HG03432 (cell line): ENCODE measurements around the gene CHIC2.

ENCODE experiments used
- ATAC-seq: cut with Tn5 transposase; IDR thresholded peaks from one replicate; pipeline ENCODE4 v1.9.1; 2021; ENCODE audit warnings: mild to moderate bottlenecking, moderate library complexity; ENCODE audit not compliant: unreplicated experiment

CHIC2 gene

DNA sequence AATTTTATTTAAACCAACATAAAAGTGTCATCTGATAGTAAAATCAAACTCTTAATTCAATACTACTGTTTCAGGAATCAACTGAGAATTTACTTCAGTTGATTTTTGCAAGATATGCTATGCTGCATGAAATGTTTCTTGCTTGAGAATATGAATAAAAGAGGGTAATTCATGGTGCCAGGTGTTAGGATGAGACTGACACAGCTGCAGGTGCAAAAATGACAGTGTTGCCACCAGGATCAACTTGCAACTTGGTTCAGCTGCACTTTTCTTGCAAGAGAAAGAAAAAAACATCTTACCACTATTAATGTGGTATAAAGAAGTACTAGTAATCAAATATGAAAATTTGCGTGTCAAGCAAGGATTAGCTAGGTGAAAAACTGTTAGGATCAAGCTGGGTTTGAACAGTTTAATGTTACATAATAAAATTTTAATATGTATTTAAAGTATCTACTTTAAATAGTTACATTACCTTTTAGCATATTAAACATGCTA lies 49.7 kb downstream of the CHIC2 start:
- ATAC-seq, result no peak

DNA sequence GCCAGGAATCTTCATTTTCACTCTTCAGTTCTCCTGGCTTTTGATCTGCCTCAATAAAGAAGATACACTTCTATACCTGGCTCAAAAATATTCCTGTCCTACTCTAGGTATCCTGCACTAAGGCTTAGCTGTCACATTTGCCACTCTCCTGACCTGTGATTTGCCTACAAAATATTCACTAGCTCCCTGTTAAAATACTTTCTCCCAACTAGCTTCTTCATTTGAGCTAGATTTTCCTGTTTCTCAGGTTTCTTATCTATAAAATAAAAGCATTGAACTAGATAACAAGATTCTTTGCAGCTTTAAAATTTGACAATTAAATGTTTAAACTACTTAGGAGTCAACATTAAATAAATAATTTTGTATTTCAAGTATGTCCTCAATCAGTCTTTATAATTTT lies 53.2 kb downstream of the CHIC2 start:
- ATAC-seq, result no peak

DNA sequence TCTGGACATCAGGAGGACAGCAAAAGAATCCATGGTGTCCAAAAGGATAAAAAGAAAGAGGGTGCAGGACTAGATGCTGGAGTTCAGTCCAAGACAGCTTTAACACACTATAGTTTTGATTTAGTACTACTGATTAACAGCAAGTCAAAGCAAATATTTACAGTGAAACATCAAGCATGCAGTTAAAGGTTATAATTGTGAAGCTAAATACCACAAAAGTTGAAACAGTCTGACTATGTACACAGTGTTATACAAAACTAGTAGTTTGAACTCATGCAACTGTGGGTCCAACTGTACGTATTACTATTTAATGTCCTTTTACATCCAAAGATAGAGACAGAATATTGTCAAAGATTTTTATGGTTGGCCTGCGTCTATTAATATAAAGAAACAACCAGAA lies 57.6 kb downstream of the CHIC2 start:
- no peak for ATAC-seq

DNA sequence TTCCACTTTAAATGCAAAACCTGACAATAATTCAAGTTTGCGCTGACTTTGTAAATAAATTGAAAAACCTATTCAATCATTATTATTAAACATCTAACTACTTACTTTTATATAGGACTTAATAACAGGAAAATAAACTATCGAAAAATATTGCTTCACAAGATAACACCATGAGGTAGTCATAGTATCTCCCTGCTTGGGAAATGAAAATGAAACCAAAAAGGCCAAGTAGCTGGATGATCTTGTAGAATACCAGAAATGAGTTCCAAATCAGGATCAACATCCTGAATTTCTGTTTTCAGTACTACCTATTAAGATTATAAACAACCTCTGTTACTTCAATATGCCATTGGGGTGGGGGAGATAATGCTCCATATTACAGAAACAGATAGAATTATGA lies 58.9 kb downstream of the CHIC2 start:
- ATAC-seq, result peak; percentile 39

DNA sequence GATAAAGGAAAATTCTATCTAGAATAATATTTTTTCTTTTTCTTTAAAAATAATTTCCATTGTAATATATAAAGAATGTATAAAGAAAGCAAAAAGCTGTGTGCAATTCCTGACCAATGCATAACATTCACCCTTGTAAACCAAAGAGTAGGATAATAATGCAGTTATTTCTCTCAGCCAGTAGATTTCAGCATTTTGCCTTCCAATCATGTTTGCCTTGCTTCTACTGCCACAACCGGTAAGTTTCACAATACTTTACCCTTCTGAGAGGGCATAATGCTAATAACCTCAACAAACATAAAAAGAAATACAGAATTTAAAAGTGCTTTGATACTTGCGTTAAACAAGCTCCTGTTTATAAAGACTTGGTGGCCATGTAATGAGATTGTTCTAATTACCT lies 59.9 kb downstream of the CHIC2 start:
- no peak for ATAC-seq

DNA sequence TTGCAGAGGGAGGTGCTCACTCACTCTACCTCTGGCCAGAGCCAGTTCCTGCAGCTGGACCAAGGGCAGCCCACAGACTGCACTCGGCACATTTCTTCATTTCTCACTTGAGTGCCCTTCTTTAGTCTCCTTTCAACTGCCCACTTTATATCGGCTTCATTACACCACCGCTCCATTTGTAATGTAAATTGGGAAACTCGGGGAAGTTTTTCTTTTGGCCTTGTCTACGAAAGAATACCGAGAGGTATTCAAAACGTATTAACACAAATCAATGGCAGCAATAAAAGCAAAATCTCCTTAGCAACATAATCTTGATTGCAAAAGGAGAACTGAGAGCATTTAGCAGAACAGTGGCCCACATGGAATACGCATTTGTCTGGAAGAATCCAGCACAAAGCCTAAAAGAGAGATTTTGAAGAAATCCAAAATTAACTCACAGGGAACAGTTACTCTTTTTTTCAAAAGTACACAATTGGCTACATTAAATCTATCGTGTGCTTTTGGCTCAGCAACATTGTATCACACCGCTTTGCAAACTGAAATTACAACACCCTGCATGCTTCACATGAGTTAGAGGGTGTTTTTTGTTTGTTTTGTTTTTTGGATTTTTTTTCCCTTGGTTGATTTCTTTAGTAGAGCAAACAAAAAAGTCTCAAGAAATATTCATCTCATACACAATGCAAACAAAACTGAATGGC lies 62.6 kb downstream of the CHIC2 start:
- no peak for ATAC-seq

DNA sequence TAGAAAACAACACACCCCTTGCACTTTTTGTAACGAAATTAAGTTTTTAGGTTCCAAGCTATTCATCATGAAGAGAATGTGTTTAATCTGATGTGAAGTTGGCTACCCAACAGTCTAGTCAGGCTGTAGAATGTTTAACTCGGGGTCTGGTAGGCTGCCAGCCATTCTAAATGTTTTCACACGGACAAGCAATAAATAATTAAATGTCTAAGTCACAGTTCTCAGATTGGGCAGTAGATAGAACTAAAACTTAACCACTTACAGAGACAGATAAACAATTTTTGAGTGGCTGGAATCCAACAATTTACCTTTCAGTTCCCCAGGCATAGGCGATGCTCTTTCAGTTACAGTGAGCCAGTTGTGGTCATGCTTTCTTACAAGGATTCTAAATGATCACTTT lies 66.5 kb downstream of the CHIC2 start:
- ATAC-seq, result no peak

DNA sequence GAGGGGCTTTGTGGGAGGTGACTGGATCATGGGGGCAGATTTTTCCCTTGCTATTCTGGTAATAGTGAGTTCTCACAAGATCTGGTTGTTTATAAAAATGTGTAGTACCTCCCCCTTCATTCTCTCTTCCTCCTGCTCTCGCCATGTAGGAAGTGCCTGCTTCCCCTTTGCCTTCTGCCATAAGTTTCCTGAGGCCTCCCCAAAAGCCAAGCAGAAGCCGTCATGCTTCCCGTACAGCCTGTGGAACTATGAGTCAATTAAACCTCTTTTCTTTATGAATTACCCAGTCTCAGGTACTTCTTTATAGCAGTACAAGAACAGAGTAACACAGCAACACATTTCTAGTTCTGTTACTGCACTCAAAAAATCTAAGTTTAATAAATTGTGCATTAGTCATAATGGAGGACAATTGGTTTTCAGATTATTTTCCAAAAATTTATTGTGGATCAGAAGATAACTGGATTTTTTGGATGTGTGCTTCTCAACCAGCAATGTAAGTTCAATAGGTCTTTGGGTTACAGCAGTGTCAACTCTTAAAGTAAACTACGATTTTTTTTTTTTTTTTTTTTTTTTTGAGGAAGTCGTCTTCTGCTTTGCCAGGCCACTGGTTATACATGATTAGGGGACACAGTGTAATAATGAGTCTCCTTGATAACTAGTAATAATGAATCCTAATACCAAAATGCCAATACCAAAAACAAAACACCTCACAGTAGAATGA lies 69.9 kb downstream of the CHIC2 start:
- no peak for ATAC-seq

DNA sequence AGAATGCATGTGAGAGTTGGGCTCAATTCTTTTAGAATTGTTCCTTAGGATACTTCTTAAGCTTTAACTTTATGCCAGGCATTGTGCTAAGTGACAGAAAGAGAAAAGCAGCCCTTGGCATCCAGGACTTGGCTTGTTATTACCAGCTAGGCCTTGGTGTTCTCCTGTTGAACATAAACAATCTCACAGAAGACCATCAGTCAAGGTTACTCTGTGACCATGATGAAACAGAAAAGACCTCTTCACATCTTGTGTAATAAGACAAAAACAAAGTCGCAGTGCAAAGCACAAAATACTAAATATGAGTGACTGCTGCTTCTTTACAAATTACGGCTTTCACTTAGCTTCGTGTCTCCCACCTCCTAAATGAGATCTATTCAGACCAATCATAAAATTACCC lies 71.6 kb downstream of the CHIC2 start:
- no peak for ATAC-seq

DNA sequence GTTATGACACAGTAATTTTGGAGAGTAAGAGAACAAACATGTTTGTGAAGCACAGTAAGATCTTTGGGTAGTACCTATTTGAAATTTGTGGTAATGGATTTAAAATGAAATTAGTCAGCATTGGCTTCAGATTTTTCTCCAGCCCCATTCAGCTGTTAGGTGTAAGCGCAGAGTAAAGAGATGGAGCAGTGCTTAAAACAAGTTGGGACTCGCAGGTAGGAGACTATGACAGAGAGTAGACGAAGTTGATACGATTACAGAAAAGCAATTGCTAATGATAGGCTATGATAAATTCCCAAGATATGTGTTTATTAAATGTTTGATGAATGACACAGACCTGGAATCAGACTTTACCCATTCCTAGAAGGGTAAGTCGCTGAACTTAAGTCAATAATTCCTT lies 72.6 kb downstream of the CHIC2 start:
- ATAC-seq, result no peak

DNA sequence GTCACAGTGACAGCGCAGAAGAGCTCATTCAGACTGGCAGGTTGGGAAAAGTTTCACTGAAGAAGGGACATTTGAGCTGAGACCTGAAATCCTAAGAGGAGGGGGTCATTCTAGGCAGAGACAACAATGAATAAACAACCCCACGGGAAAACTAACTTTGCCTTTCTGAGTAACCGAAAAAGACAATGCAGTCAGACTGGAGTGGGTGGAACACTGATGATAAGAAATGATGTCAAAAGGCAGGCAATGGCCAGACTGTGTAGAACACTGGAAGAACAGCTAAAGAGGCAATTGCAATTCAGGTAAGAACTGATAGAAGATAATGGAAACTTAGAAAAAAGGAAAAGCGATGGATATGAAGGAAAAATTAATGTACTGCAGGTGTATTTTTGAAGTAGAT lies 73.8 kb downstream of the CHIC2 start:
- ATAC-seq, result no peak

DNA sequence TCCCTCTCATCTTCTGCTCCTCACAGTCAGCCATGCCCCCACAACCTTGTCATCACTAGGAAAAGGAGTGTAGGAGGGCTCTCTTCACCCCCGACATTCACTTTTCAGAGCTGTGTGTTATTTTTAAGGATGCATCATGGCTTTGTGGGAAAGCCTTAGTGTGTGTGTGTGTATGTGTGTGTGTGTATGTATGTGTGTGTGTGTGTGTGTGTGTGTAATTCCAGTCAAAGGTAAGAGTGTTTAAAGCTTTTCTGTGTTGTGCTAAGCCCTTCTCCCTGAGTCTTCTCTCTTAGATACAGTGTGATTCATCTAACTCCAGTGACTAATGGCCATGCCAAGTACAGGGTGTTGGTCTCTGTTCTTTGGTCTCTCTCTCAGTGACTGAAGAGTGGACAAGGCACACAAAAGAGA lies 76.6 kb downstream of the CHIC2 start:
- no peak for ATAC-seq

DNA sequence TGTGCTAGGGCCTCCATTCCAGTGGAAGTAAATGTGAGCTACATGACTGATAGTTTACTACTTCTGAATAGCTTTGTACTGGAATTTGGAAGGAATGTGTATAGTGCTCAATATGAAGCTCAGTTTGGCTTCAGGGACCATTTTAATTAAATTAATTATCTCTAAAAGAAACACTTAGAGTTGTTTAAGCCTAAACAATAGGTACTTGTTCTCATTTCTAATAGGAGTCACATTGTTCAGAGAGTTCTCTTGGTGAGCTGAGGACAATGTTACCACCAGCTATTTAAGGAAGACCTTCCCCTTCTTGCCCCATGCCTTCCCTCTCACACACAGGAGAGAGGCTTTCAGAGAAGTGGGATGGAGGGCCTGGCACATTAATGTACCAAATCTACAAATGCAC lies 78.3 kb downstream of the CHIC2 start:
- ATAC-seq, result no peak

DNA sequence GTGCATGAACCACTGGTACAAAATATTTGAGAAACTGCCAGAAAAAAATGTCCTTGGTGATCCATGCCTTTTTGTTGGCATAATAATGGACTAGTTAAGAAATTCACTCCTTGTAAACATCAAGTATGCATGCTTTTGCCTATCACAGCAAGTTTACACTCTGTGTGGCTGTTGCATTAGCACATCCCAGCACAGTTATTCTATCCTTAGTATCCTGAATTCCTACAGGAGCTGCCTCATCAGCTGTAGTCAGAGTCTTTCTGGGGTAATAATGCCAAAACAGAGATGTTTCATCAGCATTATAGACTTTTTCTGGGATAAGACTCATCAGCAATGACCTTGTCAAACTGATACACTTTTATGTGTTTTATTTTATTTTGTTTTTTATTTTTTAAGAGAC lies 82.8 kb downstream of the CHIC2 start:
- ATAC-seq, result no peak

DNA sequence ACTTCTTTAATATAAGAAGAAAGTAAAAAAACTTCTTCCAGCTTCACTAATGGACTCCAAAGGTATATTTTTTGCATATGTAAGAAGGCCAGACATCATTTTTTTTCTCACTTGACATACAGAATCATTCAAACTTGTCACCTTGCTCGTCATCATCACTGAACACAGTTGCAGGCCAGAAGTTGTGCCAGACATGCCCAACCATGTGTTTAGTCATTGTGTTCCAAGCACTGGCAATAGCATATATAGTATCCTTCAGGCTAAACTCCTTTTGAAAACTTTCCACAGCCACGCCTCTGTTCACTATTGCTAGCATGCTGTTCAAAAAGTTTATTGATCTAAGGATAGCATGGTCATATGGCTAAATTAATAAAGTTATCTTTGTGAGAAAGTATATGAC lies 83.3 kb downstream of the CHIC2 start:
- no peak for ATAC-seq

DNA sequence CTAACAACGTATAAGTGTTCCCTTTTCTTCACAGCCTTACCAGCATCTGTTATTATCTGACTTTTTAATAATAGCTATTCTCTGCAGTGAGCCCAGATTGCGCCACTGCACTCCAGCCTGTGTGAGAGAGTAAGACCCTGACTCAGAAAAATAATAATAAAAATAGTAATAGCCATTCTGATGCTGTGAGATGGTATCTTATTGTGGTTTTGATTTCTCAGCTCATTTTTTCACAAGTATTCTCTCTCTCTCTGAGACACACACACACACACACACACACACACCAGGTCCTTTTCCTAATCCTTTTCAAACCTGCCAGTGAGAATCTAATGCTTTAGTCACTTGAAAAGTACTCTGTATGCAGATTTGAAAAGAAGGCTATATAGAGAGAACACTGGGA lies 89.8 kb downstream of the CHIC2 start:
- ATAC-seq, result no peak

DNA sequence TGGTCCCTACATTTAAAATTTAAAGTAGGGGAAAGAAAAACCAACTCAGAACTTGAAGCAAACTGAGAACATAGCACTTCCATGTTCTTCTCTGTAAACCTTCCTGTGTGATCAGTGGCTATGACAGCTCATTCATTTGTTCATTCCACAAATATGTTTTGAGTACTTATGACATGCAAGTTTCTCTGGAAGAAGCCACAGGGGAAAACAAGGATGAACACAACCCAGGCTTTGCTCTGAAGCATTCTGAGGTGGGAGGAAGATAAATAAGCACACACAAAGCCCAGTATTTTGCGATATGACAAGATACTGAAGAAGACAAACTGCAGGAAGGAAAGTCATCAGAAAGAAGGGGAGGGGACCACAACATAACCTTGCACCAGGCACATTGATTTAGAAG lies 96.4 kb downstream of the CHIC2 start:
- no peak for ATAC-seq

DNA sequence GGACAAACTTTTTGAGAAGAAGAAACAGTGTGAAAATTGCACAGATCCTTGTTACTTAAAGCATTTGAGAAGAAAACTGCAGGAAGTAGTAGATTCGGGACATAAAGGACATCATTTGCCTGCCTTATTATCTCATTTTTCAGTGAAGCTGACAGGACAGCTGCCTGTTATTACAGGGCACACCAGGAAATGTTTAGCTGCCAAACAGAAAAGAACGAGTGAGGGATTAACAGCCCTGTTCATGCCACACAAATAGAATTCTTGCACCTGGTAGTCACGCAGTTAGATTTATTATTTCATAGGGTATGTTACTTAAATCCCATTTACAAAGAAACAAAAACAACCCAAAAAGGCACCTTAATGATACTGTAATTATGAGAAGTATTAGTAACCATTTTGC lies 100.6 kb downstream of the CHIC2 start:
- ATAC-seq, result no peak

DNA sequence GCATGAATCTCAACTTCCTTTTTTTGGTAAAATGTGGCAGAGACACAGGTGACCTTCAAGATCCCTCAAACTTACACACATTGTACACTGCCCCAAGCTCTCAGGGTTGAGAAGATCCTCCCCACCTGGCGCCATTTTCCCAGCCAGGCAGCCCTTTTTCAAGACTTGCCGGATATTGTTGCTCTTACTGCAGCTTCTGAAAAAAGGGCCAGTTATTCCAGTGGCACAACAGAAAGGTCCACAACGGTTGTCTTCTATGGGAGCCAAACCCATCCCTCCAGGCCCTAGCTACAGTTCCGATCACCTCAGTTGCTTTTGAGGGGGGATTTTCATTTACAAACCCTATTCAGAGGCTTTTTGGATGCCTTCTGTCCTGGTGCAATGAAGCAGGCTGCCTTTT lies 101.1 kb downstream of the CHIC2 start:
- ATAC-seq, result no peak

DNA sequence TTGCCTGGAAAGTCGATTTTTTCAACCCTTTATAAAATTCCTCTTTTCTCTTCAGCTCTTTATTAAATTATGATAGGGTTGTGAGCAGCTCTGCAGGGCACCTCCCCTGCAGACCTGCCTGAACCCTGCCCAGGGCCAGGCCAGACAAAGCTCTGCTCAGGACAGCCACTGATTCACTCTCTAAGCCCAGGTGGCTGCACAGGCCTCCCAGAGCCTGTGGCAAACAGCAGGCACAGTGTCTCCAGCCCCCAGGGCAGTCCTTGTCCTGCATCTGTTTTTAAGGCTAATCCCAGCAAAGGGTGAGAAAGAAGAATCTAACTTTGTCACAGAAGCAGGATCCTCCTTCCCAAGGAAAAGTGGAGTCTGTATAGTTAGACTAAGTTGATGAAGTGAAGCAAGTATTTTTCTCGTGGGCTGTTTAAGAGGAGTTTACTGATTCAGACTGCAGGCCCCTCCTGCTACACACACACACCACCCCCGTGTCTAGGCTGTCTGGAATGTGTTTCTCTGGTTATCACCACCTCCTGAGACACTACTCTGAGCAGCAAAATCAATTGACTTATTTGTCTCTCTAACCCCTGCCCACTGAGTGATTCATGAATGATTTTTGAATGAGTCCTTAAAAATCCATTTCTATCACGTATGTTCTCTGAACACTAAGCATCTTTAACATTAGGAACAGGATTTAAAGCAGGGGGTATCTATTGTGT lies 101.7 kb downstream of the CHIC2 start:
- no peak for ATAC-seq

DNA sequence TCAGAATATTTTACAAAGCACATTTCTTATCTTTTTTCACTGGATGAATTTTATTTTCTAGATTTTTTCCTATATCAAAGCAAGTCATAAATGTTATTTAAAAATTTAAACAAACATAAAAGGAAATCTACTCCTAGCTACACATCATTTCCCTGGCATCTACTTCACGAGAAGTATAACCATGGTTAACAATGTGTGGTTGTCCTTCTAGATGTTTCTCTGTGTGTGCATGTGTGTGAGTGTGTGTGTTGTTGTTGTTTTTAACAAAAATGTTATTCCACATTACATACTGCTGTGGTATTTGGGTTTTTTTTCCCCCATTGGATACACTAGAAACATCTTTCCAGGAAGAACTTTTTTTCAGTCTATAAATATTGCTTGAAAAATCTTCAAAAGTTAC lies 103.1 kb downstream of the CHIC2 start:
- ATAC-seq, result no peak

DNA sequence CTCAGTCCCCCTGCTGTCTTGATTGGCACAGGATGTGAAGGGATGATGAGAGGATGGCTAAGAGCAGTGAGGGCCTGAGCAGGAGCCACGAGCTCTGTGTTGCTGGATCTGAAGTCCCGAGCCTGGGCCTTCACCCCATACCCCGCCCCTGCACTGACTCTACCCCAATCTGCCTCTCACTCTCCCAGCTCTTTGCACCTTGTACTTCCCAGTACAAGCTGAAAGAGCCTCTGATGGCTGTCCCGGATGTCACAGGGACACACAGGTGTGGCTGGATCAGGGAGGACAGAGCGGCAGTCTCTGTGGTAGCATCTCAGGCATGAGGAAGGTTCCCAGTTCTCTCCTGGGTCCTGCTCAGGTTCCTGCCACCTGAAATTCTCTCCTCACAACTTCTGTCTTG lies 103.6 kb downstream of the CHIC2 start:
- no peak for ATAC-seq
